ENCODE data around the gene ST3GAL4. TPM values are rescaled to one million over a fixed set of nuclear protein-coding genes. Genes with fewer than 3 reads are reported as not detected.

ST3GAL4 gene
- total RNA-seq, 1 experiment from 2014 or later: 50.6 TPM

DNA sequence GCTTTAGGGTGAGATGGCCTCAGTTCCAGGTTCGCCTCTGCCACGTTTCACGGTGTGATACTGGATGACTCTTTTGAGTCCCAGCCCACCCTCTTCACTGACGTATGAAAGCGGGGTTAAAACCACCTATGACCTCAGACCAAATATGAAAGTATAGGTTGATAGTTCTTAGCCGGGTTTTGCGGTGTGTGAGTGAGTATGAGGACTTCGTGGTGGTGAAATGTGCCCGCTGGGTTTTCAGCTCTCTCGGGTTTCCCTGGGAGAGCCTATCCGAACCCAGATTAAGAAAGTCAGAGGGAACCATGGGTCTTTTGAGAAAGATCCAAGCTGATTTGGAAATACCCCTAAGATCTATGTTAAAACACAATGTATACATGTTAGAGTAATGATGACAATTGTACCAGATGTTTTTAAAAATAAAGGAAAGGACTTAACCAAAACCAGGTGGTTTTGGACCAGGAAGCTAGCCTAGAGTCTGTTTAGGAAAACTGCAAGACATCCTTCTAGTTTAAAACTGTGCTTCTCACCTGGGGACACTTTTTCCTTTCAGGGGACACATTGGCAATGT is 25.8 kb upstream of the ST3GAL4 start:
- DNase-seq (ENCODE audit: low read depth): no peak

DNA sequence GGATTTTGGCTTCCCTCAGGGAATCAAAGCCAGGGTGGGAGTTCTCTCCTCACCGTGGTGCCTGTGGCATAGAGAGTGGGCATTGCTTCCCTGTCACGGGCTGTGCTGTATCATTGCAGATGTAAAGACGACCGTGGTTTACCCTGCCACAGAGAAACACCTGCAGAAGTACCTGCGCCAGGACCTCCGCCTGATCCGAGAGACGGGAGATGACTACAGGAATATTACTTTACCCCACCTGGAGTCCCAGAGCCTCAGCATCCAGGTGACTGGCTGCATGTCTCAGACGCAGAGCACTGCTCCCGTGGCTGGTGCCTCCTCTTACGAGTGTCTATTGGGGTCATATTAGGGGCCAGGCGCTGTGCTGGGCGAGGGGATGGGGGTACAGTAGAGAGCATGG is 24.2 kb upstream of the ST3GAL4 start:
- DNase-seq (ENCODE audit: low read depth): no peak

DNA sequence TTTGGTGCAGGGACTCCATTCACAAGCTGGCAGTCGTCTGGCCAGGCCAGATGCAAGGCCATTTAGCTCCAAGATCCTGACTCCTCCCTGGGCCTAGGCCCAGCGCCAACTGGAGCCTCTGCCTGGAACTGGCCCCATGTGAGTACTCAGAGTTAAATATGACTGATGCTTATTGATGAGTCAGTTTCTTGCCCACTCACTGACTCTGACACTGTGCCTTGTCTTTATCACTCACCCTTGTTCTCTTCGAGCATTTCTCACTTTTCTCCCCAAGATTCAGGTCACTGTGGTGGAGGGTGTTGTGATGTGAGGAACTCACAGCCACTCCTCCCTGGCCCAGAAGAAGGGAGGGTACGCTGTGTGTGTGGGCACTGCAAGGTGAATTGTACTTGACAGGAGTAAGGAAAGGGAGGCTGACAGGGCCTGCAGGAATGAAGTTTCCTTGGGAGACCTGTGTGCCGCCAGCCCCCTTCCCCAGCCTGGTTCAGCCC is 23.2 kb upstream of the ST3GAL4 start:
- peak; percentile 93 for DNase-seq (ENCODE audit: low read depth)

DNA sequence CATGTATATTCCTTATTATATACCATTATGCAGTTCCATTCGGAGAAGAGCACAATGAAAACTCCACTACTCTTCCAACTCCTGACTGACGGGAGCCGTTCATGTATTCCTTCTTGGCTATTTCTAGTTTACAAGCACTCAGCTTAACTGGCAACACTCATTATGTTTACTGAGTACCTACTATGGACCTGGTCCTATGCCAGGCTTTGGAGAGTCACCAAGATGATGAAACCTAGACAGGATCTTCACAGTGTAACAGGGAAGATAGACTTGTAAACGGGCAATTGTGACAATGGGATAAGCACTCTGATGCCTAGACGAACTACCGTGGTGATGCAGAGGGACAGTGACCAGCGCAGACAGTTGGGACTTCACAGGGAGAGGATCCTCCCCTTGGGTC is 22.3 kb upstream of the ST3GAL4 start:
- DNase-seq (ENCODE audit: low read depth): no peak

GRCh38 chr11:126334659-126335462 is 20.6 kb upstream of the ST3GAL4 start:
- peak; percentile 76 for DNase-seq (ENCODE audit: low read depth)

- no peak for DNase-seq (ENCODE audit: low read depth)
Measured at GRCh38 chr11:126335463-126335760, 20.1 kb upstream of the ST3GAL4 start.

- DNase-seq (ENCODE audit: low read depth): no peak
Measured at GRCh38 chr11:126336138-126336541, 19.3 kb upstream of the ST3GAL4 start.

DNA sequence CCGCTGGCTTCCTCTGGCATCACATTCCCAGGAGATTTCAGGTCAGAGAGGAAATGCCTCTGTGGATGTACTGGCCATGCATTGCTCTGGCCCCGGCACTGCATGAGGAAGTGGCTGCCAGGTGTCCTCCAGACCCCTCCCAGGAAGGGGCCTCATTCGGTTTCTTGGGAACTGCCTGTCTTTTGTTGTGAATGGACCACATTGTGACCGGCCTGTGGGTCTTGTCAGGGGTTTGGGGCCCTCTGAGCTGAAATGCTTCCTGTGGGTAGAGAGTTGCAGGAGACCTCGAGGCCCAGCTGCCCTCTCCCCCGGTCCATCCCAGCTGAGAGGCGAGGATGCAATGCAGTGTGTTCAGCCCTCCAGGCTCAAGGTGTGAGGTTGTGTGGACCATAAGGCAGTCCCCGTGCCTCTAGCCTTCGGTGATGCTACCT is 18.8 kb upstream of the ST3GAL4 start:
- no peak for DNase-seq (ENCODE audit: low read depth)

DNA sequence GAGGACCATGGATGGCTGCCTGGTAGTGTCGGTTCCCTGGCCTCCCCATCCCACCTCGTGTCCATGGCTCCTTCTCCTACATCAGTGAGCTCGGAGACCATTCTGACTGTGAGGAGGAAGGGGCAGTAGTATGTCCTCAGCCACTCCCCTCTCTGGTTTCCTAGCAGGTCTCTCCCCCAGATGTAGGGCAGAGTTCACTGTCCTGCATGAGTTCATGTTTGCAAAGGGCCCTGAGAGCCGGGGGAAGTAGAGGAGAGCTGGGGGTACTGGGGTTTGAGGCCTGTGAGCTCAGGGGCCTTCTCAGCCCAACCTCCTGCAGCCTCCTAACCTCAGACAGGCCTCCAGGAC is 18.4 kb upstream of the ST3GAL4 start:
- DNase-seq (ENCODE audit: low read depth): no peak

GRCh38 chr11:126337474-126338241 is 17.8 kb upstream of the ST3GAL4 start:
- DNase-seq (ENCODE audit: low read depth): no peak

GRCh38 chr11:126338346-126339055 is 17.0 kb upstream of the ST3GAL4 start:
- no peak for DNase-seq (ENCODE audit: low read depth)

GRCh38 chr11:126339073-126339862 is 16.2 kb upstream of the ST3GAL4 start:
- peak; percentile 35 for DNase-seq (ENCODE audit: low read depth)

- DNase-seq (ENCODE audit: low read depth): peak; percentile 87
Measured at GRCh38 chr11:126339863-126340434, 15.5 kb upstream of the ST3GAL4 start.

DNA sequence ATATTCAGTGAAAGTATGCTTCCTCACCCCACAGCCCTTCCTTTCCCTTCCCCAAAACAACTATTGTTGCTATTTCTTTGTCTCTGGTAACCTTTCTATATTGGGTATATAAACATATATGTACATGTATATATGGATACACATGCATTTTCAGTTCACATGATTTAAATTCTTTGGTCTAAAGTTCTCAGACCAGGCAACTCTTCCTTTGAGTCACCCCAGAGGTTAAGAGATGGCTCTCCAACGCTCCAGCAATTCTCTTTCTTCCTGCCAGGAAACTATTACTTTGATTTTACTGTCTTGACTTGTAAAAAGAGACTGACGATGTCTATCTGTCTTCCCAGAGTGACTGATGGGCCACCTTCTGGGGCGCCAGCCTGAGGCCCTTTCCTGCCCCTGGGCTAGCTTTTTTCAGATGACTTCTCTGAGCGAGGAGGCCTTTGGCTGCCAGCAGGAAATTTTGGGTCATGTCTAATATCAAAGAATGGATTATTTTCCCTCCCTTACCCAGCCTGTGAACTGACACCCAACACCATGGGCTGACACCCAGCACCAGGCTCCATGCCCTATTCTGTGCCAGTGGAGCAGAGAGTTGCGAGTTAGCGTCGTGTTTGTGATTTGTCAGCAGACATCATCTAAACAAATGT is 14.4 kb upstream of the ST3GAL4 start:
- peak; percentile 68 for DNase-seq (ENCODE audit: low read depth)

DNA sequence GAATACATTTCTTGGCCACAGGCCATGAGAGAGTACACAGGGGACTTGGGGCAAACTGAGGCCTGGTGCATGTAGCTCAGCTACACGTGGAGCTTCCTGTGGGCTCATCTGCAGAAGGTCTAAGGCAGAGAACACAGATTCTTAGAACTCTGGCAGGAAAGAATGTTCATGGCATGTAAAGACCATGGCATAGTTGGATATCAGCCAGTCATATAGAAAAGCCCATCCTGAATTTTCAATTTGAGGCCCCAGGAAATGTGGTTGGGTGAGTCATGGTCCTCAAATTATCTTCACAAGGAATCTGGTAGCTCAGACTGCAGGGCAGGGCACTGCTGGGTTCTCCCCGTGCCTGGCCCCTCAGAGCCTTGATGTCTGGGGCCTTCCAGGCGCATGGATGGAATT is 13.7 kb upstream of the ST3GAL4 start:
- peak; percentile 96 for DNase-seq (ENCODE audit: low read depth)

GRCh38 chr11:126343051-126343450 is 12.4 kb upstream of the ST3GAL4 start:
- DNase-seq (ENCODE audit: low read depth): no peak

- no peak for DNase-seq (ENCODE audit: low read depth)
Measured at GRCh38 chr11:126344141-126345080, 11.1 kb upstream of the ST3GAL4 start.

GRCh38 chr11:126345283-126345682 is 10.2 kb upstream of the ST3GAL4 start:
- DNase-seq (ENCODE audit: low read depth): no peak
